ENCODE results near the gene KIRREL3. TPM values are rescaled to one million over a fixed set of nuclear protein-coding genes. Genes with fewer than 3 reads are reported as not detected.

Gene KIRREL3
- total and polyA plus RNA-seq, 9 of the 15 experiments (the other 6 are each of a cell fraction or from before 2014, with no cell fraction given): 0.04 to 0.10 TPM; not detected in 7

GRCh38 chr11:126871792-126872191, 128.8 kb downstream of the KIRREL3 start (continued):
- TF ChIP-seq PRDM10 (IDR thresholded peaks at IDR 0.05; ENCODE audit: partially characterized antibody) (no peak), ZNF644 (tag; IDR thresholded peaks at IDR 0.05; ENCODE audit: low read depth) (no peak), RUNX1 (IDR thresholded peaks at IDR 0.05; ENCODE audit: low read depth) (no peak)

GRCh38 chr11:126870021-126870420, 130.5 kb downstream of the KIRREL3 start:
- CTCF ChIA-PET (ENCODE audit: low intra/inter-chr PET ratio): no interaction called here
- no peaks in the 10 kb centered on the region for H3K9me1 ChIP-seq (ENCODE audit: control insufficient read depth, insufficient read depth, low read length)
- no peak overlapping the region for H3K27ac ChIP-seq (ENCODE audit: extremely low read depth, low read depth, low read length)
- no peaks in the 10 kb centered on the region for H3K4me1 ChIP-seq (replicated peaks in 1 of 2; ENCODE audit: control insufficient read depth in 2 of 2, insufficient read depth in 2 of 2, low read length in 2 of 2)
- intact Hi-C loops (cut with micrococcal nuclease): no loop called here
- no peak overlapping the region for H3K9ac ChIP-seq (ENCODE audit: insufficient read depth in 1 of 2, low read depth in 2 of 2, low read length in 2 of 2)
- no peaks in the 10 kb centered on the region for H3K36me3 ChIP-seq (ENCODE audit: control insufficient read depth, insufficient read depth, low read length)
- in situ Hi-C loops (cut with MboI): no loop called here
- H3K27me3 ChIP-seq (ENCODE audit: control insufficient read depth in 2 of 2, insufficient read depth in 2 of 2, low read length in 2 of 2): no peaks in the 10 kb centered on the region; a peak in 1 of 5 replicates
- no peak overlapping the region for H2AFZ ChIP-seq (ENCODE audit: low read depth, low read length)
- H3K79me2 ChIP-seq (ENCODE audit: control insufficient read depth, insufficient read depth, low read length): no peaks in the 10 kb centered on the region
- no TSS peak for BruUV-seq (replicated peaks)
- H4K20me1 ChIP-seq (replicated peaks; ENCODE audit: control insufficient read depth, insufficient read depth, low read length): no peaks in the 10 kb centered on the region
- H3K9me3 ChIP-seq (replicated peaks; ENCODE audit: control insufficient read depth, insufficient read depth, low read depth, low read length): no peaks in the 10 kb centered on the region
- no peak for DNase-seq (ENCODE audit: extremely low read depth in 1 of 4, low spot score in 3 of 4)
- POLR2A ChIA-PET: interaction anchor here (1.1 kb wide), 1 partner anchor 28 kb away, joined by 6 read pairs; no protein-coding TSS in a partner anchor
- FAIRE-seq: no peak
- H3K4me2 ChIP-seq (ENCODE audit: insufficient read depth, low read length): no peak overlapping the region
- no peak for ATAC-seq
- TF ChIP-seq CHD2 (IDR thresholded peaks at IDR 0.05; ENCODE audit: low read depth, low read length) (no peak), SIRT6 (IDR thresholded peaks at IDR 0.05; ENCODE audit: low read depth, low read length) (no peak), AFF1 (IDR thresholded peaks at IDR 0.05; ENCODE audit: low read depth in 1 of 2, partially characterized antibody in 2 of 2) (no peak), JUNB (CRISPR knock-in tag; conservative IDR thresholded peaks at IDR 0.05) (no peak)
- no peak overlapping the region for H3K4me3 ChIP-seq
- WGBS (ENCODE audit: insufficient coverage, low coverage, missing lambda C conversion rate): 4% methylated on average over 4 of the region's 4 CpGs

All from K562 (cell line).